HEK293T (cell line): ENCODE results near the gene PUS7.

ENCODE experiments used
- FOXA1 ChIP-seq: fragments of 450-650 bp; IDR thresholded peaks from 2 replicates; pipeline ENCODE4 v1.6.1; 2016; ENCODE audit warnings: mild to moderate bottlenecking
- LEF1 ChIP-seq: fragments of 450-650 bp; IDR thresholded peaks from 2 replicates; pipeline ENCODE4 v1.6.1; 2017; ENCODE audit warnings: mild to moderate bottlenecking, borderline replicate concordance

DNA sequence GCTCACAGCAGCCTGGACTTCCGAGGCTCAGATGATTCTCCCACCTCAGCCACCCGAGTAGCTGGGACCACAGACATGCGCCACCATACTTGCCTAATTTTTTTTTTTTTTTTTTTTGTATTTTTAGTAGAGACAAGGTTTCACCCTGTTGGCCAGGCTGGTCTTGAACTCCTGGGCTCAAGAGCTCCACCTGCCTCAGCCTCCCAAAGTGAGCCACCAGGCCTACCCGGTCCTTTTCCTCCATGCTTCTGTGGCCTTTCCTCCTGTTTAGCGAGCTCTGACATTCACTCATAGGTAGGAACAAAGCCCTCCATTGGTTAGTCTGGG is 83.3 kb downstream of the PUS7 start:
- no peak for TF ChIP-seq FOXA1
- TF ChIP-seq LEF1: no peak
